ENCODE data around the gene CTXND1. TPM values are rescaled to one million over a fixed set of nuclear protein-coding genes. Genes with fewer than 3 reads are reported as not detected.

CTXND1 gene
- total RNA-seq, 1 donor from 2014 or later, result not detected

GRCh38 chr15:80275961-80276360, 23.9 kb upstream of the CTXND1 start:
- H3K4me1 Mint-ChIP-seq (ENCODE audit: low read depth), result no peaks in the 10 kb centered on the region
- H3K36me3 Mint-ChIP-seq (ENCODE audit: low read depth), result no peaks in the 10 kb centered on the region
- H3K4me3 Mint-ChIP-seq (ENCODE audit: unreplicated experiment), result no peak overlapping the region
- no peaks in the 10 kb centered on the region for H3K9me3 Mint-ChIP-seq (ENCODE audit: low read depth)
- DNase-seq (ENCODE audit: low spot score), result no peak
- no peak overlapping the region for H3K27ac Mint-ChIP-seq (ENCODE audit: unreplicated experiment)
- H3K27me3 Mint-ChIP-seq (ENCODE audit: low read depth), result peaks cover 21% of the 10 kb centered on the region
- no peak for TF ChIP-seq CTCF (IDR thresholded peaks at IDR 0.05)

GRCh38 chr15:80274996-80275395, 23.0 kb upstream of the CTXND1 start:
- H3K9me3 Mint-ChIP-seq (ENCODE audit: low read depth), result no peaks in the 10 kb centered on the region
- H3K36me3 Mint-ChIP-seq (ENCODE audit: low read depth), result no peaks in the 10 kb centered on the region
- TF ChIP-seq CTCF (IDR thresholded peaks at IDR 0.05), result no peak
- no peak overlapping the region for H3K27ac Mint-ChIP-seq (ENCODE audit: unreplicated experiment)
- H3K4me3 Mint-ChIP-seq (ENCODE audit: unreplicated experiment), result no peak overlapping the region
- DNase-seq (ENCODE audit: low spot score), result no peak
- no peaks in the 10 kb centered on the region for H3K4me1 Mint-ChIP-seq (ENCODE audit: low read depth)
- H3K27me3 Mint-ChIP-seq (ENCODE audit: low read depth), result peaks cover 24% of the 10 kb centered on the region

- TF ChIP-seq CTCF (IDR thresholded peaks at IDR 0.05), result no peak
- Mint-ChIP-seq H3K36me3 (ENCODE audit: low read depth) (no peaks in the 10 kb centered on the region), H3K27ac (ENCODE audit: unreplicated experiment) (no peak overlapping the region), H3K27me3 (ENCODE audit: low read depth) (peaks cover 26% of the 10 kb centered on the region), H3K9me3 (ENCODE audit: low read depth) (no peaks in the 10 kb centered on the region), H3K4me1 (ENCODE audit: low read depth) (no peaks in the 10 kb centered on the region), H3K4me3 (ENCODE audit: unreplicated experiment) (no peak overlapping the region)
- no peak for DNase-seq (ENCODE audit: low spot score)
These were observed 22.5 kb upstream of the CTXND1 start for GRCh38 chr15:80274554-80274953.

- no peaks in the 10 kb centered on the region for H3K9me3 Mint-ChIP-seq (ENCODE audit: low read depth)
- H3K27me3 Mint-ChIP-seq (ENCODE audit: low read depth), result peaks cover 38% of the 10 kb centered on the region
- no peaks in the 10 kb centered on the region for H3K36me3 Mint-ChIP-seq (ENCODE audit: low read depth)
- no peak overlapping the region for H3K27ac Mint-ChIP-seq (ENCODE audit: unreplicated experiment)
- DNase-seq (ENCODE audit: low spot score), result no peak
- no peak for TF ChIP-seq CTCF (IDR thresholded peaks at IDR 0.05)
- H3K4me3 Mint-ChIP-seq (ENCODE audit: unreplicated experiment), result no peak overlapping the region
- H3K4me1 Mint-ChIP-seq (ENCODE audit: low read depth), result no peaks in the 10 kb centered on the region
These were observed 21.0 kb upstream of the CTXND1 start for GRCh38 chr15:80272987-80273386.

GRCh38 chr15:80270472-80270871, 18.5 kb upstream of the CTXND1 start:
- H3K4me3 Mint-ChIP-seq (ENCODE audit: unreplicated experiment), result no peak overlapping the region
- DNase-seq (ENCODE audit: low spot score), result no peak
- no peak overlapping the region for H3K27ac Mint-ChIP-seq (ENCODE audit: unreplicated experiment)
- no peaks in the 10 kb centered on the region for H3K9me3 Mint-ChIP-seq (ENCODE audit: low read depth)
- no peaks in the 10 kb centered on the region for H3K4me1 Mint-ChIP-seq (ENCODE audit: low read depth)
- H3K27me3 Mint-ChIP-seq (ENCODE audit: low read depth), result peaks cover 56% of the 10 kb centered on the region
- TF ChIP-seq CTCF (IDR thresholded peaks at IDR 0.05), result no peak
- H3K36me3 Mint-ChIP-seq (ENCODE audit: low read depth), result no peaks in the 10 kb centered on the region
